WTC11 (cell line): Measurements from ENCODE around the gene CPOX. TPM values are rescaled to one million over a fixed set of nuclear protein-coding genes. Genes with fewer than 3 reads are reported as not detected.

Experiments
- ATAC-seq: fragments of 200-7000 bp; cut with Tn5 transposase; 2 replicates; pipeline ENCODE4 v1.10.0; 2021; ENCODE audit warnings: mild to moderate bottlenecking, moderate library complexity
- CTCF ChIA-PET: fragments of 300-600 bp; sonication (Branson Sonifier 250); formaldehyde crosslinking; loops from one replicate; lab custom pipeline; 2021; ENCODE audit warnings: antibody characterized with exemption; lab: Charles Lee
- POLR2A ChIA-PET: fragments of 350-600 bp; sonication (Branson Sonifier 250); formaldehyde crosslinking; loops from one replicate; lab custom pipeline; 2021; ENCODE audit warnings: antibody characterized with exemption; lab: Charles Lee
- DNase-seq: peaks from one replicate; pipeline ENCODE4 v3.0.0; 2021; ENCODE audit warnings: low spot score
- H3K27ac Mint-ChIP-seq: 2 replicates; pipeline ENCODE4 v1.8.0; 2021; ENCODE audit warnings: mixed read lengths
- H3K27me3 Mint-ChIP-seq: 2 replicates; pipeline ENCODE4 v1.8.0; 2021; ENCODE audit warnings: low read depth, mild to moderate bottlenecking, moderate library complexity, mixed read lengths
- H3K36me3 Mint-ChIP-seq: 2 replicates; pipeline ENCODE4 v1.8.0; 2021; ENCODE audit warnings: mixed read lengths
- H3K4me1 Mint-ChIP-seq: 2 replicates; pipeline ENCODE4 v1.8.0; 2022; ENCODE audit warnings: mixed read lengths
- H3K4me3 Mint-ChIP-seq: 2 replicates; pipeline ENCODE4 v1.8.0; 2021; ENCODE audit warnings: mild to moderate bottlenecking, moderate library complexity, mixed read lengths
- H3K9me3 Mint-ChIP-seq: 2 replicates; pipeline ENCODE4 v1.8.0; 2021; ENCODE audit warnings: mixed read lengths
- ATF1 ChIP-seq: sonication (generic); formaldehyde crosslinking; IDR thresholded peaks from 2 replicates; pipeline ENCODE4 v1.8.1; 2023; ENCODE audit warnings: mild to moderate bottlenecking, moderate library complexity, missing genetic modification reagents
- CREB1 ChIP-seq: sonication (generic); formaldehyde crosslinking; IDR thresholded peaks from 2 replicates; pipeline ENCODE4 v1.8.0; 2023; ENCODE audit warnings: mild to moderate bottlenecking, missing genetic modification reagents
- ETV6 ChIP-seq: sonication (generic); formaldehyde crosslinking; IDR thresholded peaks from 2 replicates; pipeline ENCODE4 v1.8.1; 2022; ENCODE audit warnings: mild to moderate bottlenecking, missing genetic modification reagents
- NR3C1 ChIP-seq: sonication (generic); formaldehyde crosslinking; conservative IDR thresholded peaks from 2 replicates; pipeline ENCODE4 v1.8.1; 2023; ENCODE audit warnings: low read depth, mild to moderate bottlenecking, missing genetic modification reagents
- TP53 ChIP-seq: sonication (generic); formaldehyde crosslinking; IDR thresholded peaks from 2 replicates; pipeline ENCODE4 v1.8.1; 2023; ENCODE audit warnings: mild to moderate bottlenecking, missing genetic modification reagents
- ZNF396 ChIP-seq: fragments of 250-450 bp; sonication (Bioruptor Pico); IDR thresholded peaks from 2 replicates; pipeline ENCODE4 v1.8.0; 2021; ENCODE audit warnings: mild to moderate bottlenecking, moderate library complexity, borderline replicate concordance
- ZNF423 ChIP-seq: fragments of 250-450 bp; sonication (Bioruptor Pico); IDR thresholded peaks from 2 replicates; pipeline ENCODE4 v2.1.2; 2022; ENCODE audit warnings: mild to moderate bottlenecking, moderate library complexity
- total RNA-seq: library from RNA; stranded (reverse); gene quantifications from 3 replicates; pipeline ENCODE4 v1.2.3, GENCODE V29; 2021
- TF ChIP-seq, protein P1 (sequence below): sonication (generic); formaldehyde crosslinking; IDR thresholded peaks from 2 replicates; pipeline ENCODE4 v1.8.0; 2023; ENCODE audit warnings: mild to moderate bottlenecking, missing genetic modification reagents
- TF ChIP-seq, protein P2 (sequence below): sonication (generic); formaldehyde crosslinking; IDR thresholded peaks from 2 replicates; pipeline ENCODE4 v1.8.0; 2022; ENCODE audit warnings: mild to moderate bottlenecking, missing genetic modification reagents
- TF ChIP-seq, protein P3 (sequence below): sonication (generic); formaldehyde crosslinking; IDR thresholded peaks from 2 replicates; pipeline ENCODE4 v1.8.1; 2023; ENCODE audit warnings: mild to moderate bottlenecking, moderate library complexity, missing genetic modification reagents
- TF ChIP-seq, protein P4 (sequence below): sonication (generic); formaldehyde crosslinking; IDR thresholded peaks from 2 replicates; pipeline ENCODE4 v1.8.0; 2023; ENCODE audit warnings: missing genetic modification reagents
- TF ChIP-seq, protein P5 (sequence below): fragments of 250-450 bp; sonication (Bioruptor Pico); IDR thresholded peaks from 2 replicates; pipeline ENCODE4 v1.9.0; 2021; ENCODE audit warnings: mild to moderate bottlenecking
- TF ChIP-seq, protein P6 (sequence below): sonication (generic); formaldehyde crosslinking; IDR thresholded peaks from 2 replicates; pipeline ENCODE4 v1.8.1; 2022; ENCODE audit warnings: low read depth, mild to moderate bottlenecking, moderate library complexity, missing genetic modification reagents, borderline replicate concordance
- TF ChIP-seq, protein P7 (sequence below): fragments of 250-450 bp; sonication (Bioruptor Pico); IDR thresholded peaks from 2 replicates; pipeline ENCODE4 v1.9.0; 2021; ENCODE audit warnings: moderate library complexity, mild to moderate bottlenecking, inconsistent platforms, borderline replicate concordance
- TF ChIP-seq, protein P8 (sequence below): sonication (generic); formaldehyde crosslinking; IDR thresholded peaks from 2 replicates; pipeline ENCODE4 v1.8.1; 2022; ENCODE audit warnings: missing genetic modification reagents, borderline replicate concordance
- TF ChIP-seq, protein P9 (sequence below): fragments of 250-450 bp; sonication (Bioruptor Pico); IDR thresholded peaks from 2 replicates; pipeline ENCODE4 v1.8.0; 2021; ENCODE audit warnings: mild to moderate bottlenecking

The CPOX gene
- total RNA-seq, 1 experiment from 2014 or later = 33.4 TPM

DNA sequence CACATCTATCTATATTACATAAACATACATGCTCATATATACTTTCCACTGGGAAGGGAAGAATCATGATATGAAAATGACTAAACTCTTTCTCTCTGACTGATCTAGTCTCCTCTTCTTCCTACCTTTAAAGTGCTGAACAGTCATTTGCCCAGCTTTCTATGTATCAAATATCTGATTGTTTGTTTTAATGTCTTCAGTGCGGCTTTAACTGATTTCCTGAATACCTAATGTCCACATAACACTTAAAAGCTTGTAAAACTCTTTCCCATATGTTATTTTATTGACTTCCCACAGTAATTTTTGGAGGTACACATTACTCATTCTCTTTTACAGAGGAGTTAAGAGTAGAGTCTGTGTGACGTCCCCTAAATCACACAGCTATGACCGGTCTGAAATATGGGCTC is 28.2 kb downstream of the CPOX start (continued):
- TF ChIP-seq, protein P1, sequence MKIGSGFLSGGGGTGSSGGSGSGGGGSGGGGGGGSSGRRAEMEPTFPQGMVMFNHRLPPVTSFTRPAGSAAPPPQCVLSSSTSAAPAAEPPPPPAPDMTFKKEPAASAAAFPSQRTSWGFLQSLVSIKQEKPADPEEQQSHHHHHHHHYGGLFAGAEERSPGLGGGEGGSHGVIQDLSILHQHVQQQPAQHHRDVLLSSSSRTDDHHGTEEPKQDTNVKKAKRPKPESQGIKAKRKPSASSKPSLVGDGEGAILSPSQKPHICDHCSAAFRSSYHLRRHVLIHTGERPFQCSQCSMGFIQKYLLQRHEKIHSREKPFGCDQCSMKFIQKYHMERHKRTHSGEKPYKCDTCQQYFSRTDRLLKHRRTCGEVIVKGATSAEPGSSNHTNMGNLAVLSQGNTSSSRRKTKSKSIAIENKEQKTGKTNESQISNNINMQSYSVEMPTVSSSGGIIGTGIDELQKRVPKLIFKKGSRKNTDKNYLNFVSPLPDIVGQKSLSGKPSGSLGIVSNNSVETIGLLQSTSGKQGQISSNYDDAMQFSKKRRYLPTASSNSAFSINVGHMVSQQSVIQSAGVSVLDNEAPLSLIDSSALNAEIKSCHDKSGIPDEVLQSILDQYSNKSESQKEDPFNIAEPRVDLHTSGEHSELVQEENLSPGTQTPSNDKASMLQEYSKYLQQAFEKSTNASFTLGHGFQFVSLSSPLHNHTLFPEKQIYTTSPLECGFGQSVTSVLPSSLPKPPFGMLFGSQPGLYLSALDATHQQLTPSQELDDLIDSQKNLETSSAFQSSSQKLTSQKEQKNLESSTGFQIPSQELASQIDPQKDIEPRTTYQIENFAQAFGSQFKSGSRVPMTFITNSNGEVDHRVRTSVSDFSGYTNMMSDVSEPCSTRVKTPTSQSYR = no peak
- no peak for TF ChIP-seq ETV6 (CRISPR knock-in tag)

DNA sequence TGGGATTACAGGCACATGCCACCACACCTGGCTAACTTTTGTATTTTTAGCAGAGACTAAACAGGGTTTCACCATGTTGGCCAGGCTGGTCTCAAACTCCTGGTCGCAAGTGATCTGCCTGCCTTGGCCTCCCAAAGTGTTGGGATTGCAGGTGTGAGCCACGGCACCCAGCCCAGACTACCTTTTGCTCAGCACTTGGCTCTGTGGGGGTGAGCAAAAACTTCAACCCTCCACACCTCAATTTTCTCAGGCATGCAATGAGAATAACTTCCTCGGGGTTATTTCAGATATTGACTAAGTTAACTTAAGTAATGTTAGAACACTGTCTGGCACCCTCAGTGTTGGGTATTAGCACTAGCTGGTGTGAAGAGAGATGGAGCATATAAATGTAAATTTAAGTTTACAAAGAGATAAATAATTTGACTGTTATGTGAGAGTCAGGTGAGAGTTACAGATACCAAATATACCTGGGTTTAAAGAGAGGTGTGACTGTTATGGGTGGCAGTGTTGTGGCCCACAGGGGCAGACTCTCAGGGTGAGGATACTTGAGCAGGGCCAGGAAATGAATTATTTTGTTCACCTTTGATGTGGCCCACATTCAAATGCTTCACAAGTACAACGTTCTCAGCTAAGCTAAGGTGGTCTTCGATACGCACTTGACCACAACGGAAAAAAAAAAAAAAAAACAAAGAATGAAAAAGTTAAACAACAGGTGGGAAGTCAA is 29.0 kb downstream of the CPOX start:
- Mint-ChIP-seq H3K27me3 (no peaks in the 10 kb centered on the region), H3K4me1 (0 out of 2 replicates have a peak, but pooled peaks cover 3% of the 10 kb centered on the region), H3K4me3 (no peak overlapping the region), H3K27ac (no peak overlapping the region), H3K9me3 (no peaks in the 10 kb centered on the region; the same call in 1 of the 2 replicates), H3K36me3 (no peaks in the 10 kb centered on the region)
- DNase-seq (no peak), ATAC-seq (no peak)
- ChIA-PET CTCF (interaction anchor here (1.4 kb wide), 1 partner anchor 38 kb away, joined by 7 read pairs; no protein-coding TSS in a partner anchor), POLR2A (interaction anchor here (0.5 kb wide), 1 partner anchor 165 kb away, joined by 7 read pairs; no protein-coding TSS in a partner anchor)
- TF ChIP-seq, protein P2, sequence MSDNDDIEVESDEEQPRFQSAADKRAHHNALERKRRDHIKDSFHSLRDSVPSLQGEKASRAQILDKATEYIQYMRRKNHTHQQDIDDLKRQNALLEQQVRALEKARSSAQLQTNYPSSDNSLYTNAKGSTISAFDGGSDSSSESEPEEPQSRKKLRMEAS (CRISPR knock-in tag) = no peak
- TF ChIP-seq CREB1 (CRISPR knock-in tag) = no peak
- no peak for TF ChIP-seq ZNF423 (CRISPR knock-in tag)
- TF ChIP-seq, protein P3, sequence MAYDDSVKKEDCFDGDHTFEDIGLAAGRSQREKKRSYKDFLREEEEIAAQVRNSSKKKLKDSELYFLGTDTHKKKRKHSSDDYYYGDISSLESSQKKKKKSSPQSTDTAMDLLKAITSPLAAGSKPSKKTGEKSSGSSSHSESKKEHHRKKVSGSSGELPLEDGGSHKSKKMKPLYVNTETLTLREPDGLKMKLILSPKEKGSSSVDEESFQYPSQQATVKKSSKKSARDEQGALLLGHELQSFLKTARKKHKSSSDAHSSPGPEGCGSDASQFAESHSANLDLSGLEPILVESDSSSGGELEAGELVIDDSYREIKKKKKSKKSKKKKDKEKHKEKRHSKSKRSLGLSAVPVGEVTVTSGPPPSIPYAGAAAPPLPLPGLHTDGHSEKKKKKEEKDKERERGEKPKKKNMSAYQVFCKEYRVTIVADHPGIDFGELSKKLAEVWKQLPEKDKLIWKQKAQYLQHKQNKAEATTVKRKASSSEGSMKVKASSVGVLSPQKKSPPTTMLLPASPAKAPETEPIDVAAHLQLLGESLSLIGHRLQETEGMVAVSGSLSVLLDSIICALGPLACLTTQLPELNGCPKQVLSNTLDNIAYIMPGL (CRISPR knock-in tag) = no peak
- TF ChIP-seq ZNF396 (CRISPR knock-in tag) = no peak
- TF ChIP-seq, protein P4, sequence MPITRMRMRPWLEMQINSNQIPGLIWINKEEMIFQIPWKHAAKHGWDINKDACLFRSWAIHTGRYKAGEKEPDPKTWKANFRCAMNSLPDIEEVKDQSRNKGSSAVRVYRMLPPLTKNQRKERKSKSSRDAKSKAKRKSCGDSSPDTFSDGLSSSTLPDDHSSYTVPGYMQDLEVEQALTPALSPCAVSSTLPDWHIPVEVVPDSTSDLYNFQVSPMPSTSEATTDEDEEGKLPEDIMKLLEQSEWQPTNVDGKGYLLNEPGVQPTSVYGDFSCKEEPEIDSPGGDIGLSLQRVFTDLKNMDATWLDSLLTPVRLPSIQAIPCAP (CRISPR knock-in tag) = no peak
- TF ChIP-seq NR3C1 = no peak
- no peak for TF ChIP-seq ATF1 (CRISPR knock-in tag)
- TF ChIP-seq, protein P5, sequence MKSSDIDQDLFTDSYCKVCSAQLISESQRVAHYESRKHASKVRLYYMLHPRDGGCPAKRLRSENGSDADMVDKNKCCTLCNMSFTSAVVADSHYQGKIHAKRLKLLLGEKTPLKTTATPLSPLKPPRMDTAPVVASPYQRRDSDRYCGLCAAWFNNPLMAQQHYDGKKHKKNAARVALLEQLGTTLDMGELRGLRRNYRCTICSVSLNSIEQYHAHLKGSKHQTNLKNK (CRISPR knock-in tag) = no peak
- TF ChIP-seq, protein P6, sequence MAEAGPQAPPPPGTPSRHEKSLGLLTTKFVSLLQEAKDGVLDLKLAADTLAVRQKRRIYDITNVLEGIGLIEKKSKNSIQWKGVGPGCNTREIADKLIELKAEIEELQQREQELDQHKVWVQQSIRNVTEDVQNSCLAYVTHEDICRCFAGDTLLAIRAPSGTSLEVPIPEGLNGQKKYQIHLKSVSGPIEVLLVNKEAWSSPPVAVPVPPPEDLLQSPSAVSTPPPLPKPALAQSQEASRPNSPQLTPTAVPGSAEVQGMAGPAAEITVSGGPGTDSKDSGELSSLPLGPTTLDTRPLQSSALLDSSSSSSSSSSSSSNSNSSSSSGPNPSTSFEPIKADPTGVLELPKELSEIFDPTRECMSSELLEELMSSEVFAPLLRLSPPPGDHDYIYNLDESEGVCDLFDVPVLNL (CRISPR knock-in tag) = no peak
- TF ChIP-seq, protein P7, sequence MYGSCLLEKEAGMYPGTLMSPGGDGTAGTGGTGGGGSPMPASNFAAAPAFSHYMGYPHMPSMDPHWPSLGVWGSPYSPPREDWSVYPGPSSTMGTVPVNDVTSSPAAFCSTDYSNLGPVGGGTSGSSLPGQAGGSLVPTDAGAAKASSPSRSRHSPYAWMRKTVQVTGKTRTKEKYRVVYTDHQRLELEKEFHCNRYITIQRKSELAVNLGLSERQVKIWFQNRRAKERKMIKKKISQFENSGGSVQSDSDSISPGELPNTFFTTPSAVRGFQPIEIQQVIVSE (CRISPR knock-in tag) = no peak
- TF ChIP-seq, protein P8, sequence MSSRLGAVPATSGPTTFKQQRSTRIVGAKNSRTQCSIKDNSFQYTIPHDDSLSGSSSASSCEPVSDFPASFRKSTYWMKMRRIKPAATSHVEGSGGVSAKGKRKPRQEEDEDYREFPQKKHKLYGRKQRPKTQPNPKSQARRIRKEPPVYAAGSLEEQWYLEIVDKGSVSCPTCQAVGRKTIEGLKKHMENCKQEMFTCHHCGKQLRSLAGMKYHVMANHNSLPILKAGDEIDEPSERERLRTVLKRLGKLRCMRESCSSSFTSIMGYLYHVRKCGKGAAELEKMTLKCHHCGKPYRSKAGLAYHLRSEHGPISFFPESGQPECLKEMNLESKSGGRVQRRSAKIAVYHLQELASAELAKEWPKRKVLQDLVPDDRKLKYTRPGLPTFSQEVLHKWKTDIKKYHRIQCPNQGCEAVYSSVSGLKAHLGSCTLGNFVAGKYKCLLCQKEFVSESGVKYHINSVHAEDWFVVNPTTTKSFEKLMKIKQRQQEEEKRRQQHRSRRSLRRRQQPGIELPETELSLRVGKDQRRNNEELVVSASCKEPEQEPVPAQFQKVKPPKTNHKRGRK (CRISPR knock-in tag) = no peak
- TF ChIP-seq, protein P9, sequence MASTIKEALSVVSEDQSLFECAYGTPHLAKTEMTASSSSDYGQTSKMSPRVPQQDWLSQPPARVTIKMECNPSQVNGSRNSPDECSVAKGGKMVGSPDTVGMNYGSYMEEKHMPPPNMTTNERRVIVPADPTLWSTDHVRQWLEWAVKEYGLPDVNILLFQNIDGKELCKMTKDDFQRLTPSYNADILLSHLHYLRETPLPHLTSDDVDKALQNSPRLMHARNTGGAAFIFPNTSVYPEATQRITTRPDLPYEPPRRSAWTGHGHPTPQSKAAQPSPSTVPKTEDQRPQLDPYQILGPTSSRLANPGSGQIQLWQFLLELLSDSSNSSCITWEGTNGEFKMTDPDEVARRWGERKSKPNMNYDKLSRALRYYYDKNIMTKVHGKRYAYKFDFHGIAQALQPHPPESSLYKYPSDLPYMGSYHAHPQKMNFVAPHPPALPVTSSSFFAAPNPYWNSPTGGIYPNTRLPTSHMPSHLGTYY (CRISPR knock-in tag) = no peak
- TF ChIP-seq TP53 (CRISPR knock-in tag) = no peak
- TF ChIP-seq, all 79 proteins: peak for 0
